DMS114 treated with DMSO at 0.1 percent for 48 hours (cell line): ENCODE measurements around the gene CEL.
"Not testable (repeated sequence)": the region's sequence is repeated elsewhere in the genome, so short reads cannot be mapped to it uniquely, and the experiment has no call there.

Source experiments
- DNase-seq: peaks from one replicate; lab custom pipeline; 2025; ENCODE audit not compliant: unreplicated experiment; lab: John Stamatoyannopoulos, UW

Gene CEL

GRCh38 chr9:133063159-133063499 lies 1.3 kb downstream of the CEL start:
- DNase-seq, result no peak

DNA sequence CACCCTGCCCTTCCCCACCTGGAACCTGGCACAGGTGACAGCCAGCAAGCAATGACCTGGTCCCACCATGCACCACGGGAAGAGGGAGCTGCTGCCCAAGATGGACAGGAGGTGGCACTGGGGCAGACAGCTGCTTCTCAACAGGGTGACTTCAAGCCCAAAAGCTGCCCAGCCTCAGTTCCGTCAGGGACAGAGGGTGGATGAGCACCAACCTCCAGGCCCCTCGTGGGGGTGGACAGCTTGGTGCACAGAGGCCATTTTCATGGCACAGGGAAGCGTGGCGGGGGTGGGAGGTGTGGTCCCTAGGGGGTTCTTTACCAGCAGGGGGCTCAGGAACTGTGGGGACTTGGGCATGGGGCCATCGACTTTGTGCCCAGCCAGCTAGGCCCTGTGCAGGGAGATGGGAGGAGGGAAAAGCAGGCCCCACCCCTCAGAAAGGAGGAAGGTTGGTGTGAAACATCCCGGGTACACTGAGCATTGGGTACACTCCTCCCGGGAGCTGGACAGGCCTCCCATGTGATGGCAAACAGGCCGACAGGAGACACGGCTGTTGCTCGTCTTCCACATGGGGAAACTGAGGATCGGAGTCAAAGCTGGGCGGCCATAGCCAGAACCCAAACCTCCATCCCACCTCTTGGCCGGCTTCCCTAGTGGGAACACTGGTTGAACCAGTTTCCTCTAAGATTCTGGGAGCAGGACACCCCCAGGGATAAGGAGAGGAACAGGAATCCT lies 1.9 kb downstream of the CEL start:
- DNase-seq, result no peak

DNA sequence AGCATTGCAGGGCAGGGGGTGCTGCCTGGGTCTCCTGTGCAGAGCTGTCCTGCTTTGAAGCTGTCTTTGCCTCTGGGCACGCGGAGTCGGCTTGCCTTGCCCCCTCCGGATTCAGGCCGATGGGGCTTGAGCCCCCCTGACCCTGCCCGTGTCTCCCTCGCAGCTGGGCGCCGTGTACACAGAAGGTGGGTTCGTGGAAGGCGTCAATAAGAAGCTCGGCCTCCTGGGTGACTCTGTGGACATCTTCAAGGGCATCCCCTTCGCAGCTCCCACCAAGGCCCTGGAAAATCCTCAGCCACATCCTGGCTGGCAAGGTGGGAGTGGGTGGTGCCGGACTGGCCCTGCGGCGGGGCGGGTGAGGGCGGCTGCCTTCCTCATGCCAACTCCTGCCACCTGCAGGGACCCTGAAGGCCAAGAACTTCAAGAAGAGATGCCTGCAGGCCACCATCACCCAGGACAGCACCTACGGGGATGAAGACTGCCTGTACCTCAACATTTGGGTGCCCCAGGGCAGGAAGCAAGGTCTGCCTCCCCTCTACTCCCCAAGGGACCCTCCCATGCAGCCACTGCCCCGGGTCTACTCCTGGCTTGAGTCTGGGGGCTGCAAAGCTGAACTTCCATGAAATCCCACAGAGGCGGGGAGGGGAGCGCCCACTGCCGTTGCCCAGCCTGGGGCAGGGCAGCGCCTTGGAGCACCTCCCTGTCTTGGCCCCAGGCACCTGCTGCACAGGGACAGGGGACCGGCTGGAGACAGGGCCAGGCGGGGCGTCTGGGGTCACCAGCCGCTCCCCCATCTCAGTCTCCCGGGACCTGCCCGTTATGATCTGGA lies 2.7 kb downstream of the CEL start:
- DNase-seq, result no peak

DNA sequence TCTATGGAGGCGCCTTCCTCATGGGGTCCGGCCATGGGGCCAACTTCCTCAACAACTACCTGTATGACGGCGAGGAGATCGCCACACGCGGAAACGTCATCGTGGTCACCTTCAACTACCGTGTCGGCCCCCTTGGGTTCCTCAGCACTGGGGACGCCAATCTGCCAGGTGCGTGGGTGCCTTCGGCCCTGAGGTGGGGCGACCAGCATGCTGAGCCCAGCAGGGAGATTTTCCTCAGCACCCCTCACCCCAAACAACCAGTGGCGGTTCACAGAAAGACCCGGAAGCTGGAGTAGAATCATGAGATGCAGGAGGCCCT lies 3.2 kb downstream of the CEL start:
- no peak for DNase-seq

DNA sequence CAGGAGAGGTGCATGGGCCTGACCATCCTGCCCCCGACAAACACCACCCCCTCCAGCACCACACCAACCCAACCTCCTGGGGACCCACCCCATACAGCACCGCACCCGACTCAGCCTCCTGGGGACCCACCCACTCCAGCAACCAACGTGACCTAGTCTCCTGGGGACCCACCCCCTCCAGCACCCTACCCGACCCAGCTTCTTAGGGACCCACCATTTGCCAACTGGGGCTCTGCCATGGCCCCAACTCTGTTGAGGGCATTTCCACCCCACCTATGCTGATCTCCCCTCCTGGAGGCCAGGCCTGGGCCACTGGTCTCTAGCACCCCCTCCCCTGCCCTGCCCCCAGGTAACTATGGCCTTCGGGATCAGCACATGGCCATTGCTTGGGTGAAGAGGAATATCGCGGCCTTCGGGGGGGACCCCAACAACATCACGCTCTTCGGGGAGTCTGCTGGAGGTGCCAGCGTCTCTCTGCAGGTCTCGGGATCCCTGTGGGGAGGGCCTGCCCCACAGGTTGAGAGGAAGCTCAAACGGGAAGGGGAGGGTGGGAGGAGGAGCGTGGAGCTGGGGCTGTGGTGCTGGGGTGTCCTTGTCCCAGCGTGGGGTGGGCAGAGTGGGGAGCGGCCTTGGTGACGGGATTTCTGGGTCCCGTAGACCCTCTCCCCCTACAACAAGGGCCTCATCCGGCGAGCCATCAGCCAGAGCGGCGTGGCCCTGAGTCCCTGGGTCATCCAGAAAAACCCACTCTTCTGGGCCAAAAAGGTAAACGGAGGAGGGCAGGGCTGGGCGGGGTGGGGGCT lies 4.6 kb downstream of the CEL start:
- no peak for DNase-seq

DNA sequence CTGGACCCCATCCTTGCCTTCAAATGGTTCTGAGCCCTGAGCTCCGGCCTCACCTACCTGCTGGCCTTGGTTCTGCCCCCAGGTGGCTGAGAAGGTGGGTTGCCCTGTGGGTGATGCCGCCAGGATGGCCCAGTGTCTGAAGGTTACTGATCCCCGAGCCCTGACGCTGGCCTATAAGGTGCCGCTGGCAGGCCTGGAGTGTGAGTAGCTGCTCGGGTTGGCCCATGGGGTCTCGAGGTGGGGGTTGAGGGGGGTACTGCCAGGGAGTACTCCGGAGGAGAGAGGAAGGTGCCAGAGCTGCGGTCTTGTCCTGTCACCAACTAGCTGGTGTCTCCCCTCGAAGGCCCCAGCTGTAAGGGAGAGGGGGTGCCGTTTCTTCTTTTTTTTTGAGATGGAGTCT lies 5.2 kb downstream of the CEL start:
- no peak for DNase-seq

DNA sequence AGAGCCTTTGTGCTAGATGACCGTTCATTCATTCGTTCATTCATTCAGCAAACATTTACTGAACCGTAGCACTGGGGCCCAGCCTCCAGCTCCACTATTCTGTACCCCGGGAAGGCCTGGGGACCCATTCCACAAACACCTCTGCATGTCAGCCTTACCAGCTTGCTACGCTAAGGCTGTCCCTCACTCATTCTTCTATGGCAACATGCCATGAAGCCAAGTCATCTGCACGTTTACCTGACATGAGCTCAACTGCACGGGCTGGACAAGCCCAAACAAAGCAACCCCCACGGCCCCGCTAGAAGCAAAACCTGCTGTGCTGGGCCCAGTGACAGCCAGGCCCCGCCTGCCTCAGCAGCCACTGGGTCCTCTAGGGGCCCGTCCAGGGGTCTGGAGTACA lies 6.0 kb downstream of the CEL start:
- no peak for DNase-seq

GRCh38 chr9:133068431-133068830 lies 6.7 kb downstream of the CEL start:
- not testable (repeated sequence) for DNase-seq

DNA sequence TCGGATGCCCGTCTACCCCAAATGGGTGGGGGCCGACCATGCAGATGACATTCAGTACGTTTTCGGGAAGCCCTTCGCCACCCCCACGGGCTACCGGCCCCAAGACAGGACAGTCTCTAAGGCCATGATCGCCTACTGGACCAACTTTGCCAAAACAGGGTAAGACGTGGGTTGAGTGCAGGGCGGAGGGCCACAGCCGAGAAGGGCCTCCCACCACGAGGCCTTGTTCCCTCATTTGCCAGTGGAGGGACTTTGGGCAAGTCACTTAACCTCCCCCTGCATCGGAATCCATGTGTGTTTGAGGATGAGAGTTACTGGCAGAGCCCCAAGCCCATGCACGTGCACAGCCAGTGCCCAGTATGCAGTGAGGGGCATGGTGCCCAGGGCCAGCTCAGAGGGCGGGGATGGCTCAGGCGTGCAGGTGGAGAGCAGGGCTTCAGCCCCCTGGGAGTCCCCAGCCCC lies 8.8 kb downstream of the CEL start:
- not testable (repeated sequence) for DNase-seq

DNA sequence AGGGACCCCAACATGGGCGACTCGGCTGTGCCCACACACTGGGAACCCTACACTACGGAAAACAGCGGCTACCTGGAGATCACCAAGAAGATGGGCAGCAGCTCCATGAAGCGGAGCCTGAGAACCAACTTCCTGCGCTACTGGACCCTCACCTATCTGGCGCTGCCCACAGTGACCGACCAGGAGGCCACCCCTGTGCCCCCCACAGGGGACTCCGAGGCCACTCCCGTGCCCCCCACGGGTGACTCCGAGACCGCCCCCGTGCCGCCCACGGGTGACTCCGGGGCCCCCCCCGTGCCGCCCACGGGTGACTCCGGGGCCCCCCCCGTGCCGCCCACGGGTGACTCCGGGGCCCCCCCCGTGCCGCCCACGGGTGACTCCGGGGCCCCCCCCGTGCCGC lies 9.2 kb downstream of the CEL start:
- DNase-seq, result not testable (repeated sequence)

DNA sequence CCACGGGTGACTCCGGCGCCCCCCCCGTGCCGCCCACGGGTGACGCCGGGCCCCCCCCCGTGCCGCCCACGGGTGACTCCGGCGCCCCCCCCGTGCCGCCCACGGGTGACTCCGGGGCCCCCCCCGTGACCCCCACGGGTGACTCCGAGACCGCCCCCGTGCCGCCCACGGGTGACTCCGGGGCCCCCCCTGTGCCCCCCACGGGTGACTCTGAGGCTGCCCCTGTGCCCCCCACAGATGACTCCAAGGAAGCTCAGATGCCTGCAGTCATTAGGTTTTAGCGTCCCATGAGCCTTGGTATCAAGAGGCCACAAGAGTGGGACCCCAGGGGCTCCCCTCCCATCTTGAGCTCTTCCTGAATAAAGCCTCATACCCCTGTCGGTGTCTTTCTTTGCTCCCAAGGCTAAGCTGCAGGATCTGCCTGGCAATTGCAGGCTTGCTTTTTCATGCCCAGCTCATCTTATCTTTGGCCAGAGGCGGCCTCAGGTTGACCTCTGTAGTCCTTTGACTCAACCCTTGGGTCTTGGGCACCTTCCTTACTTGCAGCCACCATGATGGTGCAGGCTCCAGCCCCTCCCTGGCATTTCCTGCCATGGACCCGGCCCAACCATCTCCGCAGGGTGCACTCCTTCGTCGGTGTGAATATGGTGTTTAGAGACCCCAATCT lies 9.8 kb downstream of the CEL start:
- DNase-seq, result no peak

DNA sequence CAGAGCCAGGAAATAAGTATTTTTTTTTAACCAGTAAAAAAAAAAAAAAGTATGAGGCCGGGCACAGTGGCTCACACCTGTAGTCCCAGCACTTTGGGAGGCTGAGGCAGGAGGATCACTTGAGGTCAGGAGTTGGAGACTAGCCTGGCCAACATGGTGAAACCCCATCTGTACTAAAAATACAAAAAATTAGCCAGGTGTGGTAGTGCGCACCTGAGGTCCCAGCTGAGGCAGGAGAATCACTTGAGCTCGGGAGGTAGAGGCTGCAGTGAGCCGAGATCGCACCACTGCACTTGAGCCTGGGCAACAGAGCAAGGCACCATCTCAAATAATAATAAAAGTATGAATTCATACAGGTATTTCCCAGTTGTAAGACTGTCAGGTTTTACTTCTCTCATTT lies 10.4 kb downstream of the CEL start:
- not testable (repeated sequence) for DNase-seq

- DNase-seq, result no peak
Observed at GRCh38 chr9:133073086-133074014, 11.6 kb downstream of the CEL start.

DNA sequence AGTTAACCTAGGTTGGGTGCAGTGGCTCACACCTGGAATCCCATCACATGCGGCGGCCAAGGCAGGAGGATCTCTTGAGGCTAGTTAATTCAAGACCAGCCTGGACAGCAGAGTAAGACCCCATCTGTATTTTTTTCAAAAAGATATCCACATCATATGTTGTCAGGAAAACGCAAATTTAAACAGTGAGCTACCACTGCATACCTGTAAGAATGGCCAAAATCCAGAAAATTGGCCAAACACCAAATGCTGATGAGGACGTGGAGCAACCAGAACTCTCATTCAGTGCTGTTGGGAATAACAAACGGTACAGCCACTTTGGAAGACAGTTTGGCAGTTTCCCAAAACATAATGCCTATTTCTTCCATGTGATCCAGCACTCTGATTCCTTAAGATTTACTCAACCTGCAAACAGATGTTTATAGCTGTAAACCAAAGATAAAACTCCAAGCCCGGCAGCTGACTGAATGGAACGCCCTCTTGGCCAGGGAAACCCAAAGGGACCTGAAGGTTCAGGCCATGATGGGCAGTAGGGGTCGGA lies 12.4 kb downstream of the CEL start:
- DNase-seq, result no peak

- no peak for DNase-seq
Observed at GRCh38 chr9:133075925-133076630, 14.3 kb downstream of the CEL start.

GRCh38 chr9:133076691-133077090 lies 14.9 kb downstream of the CEL start:
- no peak for DNase-seq

DNA sequence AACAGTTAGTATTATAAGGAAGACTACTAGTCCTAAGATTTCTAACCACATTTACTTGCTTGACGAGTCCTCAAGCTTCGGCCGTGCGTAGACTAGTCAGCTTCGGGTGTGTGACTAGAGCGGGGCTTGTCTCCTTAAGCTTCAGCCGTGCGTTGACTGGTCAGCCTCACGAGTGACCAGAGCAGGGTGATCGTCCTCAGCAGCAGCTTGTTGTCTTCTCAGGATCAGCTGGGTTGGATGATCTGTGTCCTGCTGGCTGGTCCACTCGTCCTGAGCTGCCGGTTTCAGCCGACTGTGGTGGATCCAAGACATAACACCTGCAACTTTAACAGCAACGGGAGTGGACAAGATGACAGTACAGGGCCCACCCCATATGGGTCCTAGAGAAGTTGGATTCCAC lies 16.7 kb downstream of the CEL start:
- no peak for DNase-seq

DNA sequence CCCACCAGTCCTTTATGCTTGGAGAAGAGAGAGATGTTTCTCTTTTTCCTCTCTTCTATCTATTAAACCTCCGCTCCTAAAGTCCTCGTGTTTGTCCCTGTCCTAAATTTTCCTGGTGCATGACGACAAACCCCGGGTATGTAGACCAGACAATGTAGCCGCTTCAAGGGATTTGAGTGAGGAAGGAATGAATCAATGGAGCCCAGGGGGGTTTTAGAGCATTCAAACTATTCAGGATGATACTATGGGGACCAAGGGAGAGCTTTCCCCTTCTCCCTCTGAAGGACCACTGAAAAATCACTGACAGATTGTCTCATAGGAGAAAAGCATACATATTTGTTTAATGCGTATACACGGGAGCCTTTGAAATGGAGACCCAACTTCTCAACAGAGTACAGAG lies 18.4 kb downstream of the CEL start:
- no peak for DNase-seq
